ENCODE measurements around the gene SLC8A1.

Gene SLC8A1

GRCh38 chr2:40367032-40367431 is 84.9 kb downstream of the SLC8A1 start:
- peak; percentile 5; the same call in 1 of the 2 replicates for TF ChIP-seq CTCF (IDR thresholded peaks at IDR 0.05; ENCODE audit: low read depth, low read length)
- peak; percentile 68 for DNase-seq
- Histone ChIP-seq H3K27me3 (ENCODE audit: insufficient read depth, low read depth, severe bottlenecking) (no peaks in the 10 kb centered on the region), H3K9me3 (ENCODE audit: severe bottlenecking) (no peaks in the 10 kb centered on the region), H3K36me3 (no peaks in the 10 kb centered on the region), H3K27ac (peak overlapping the region; percentile 65), H3K4me3 (ENCODE audit: low read depth, low read length) (no peak overlapping the region)

GRCh38 chr2:40364151-40364874 is 87.6 kb downstream of the SLC8A1 start:
- Histone ChIP-seq H3K9me3 (ENCODE audit: severe bottlenecking) (no peaks in the 10 kb centered on the region), H3K4me3 (ENCODE audit: low read depth, low read length) (no peak overlapping the region), H3K27me3 (ENCODE audit: insufficient read depth, low read depth, severe bottlenecking) (no peaks in the 10 kb centered on the region), H3K27ac (peak overlapping the region; percentile 27; the same call in 1 of the 2 replicates), H3K36me3 (no peaks in the 10 kb centered on the region)
- no peak for DNase-seq
- no peak for TF ChIP-seq CTCF (IDR thresholded peaks at IDR 0.05; ENCODE audit: low read depth, low read length)

GRCh38 chr2:40363631-40364030 is 88.3 kb downstream of the SLC8A1 start:
- no peak for DNase-seq
- H3K4me3 ChIP-seq (ENCODE audit: low read depth, low read length) = no peak overlapping the region
- H3K9me3 ChIP-seq (ENCODE audit: severe bottlenecking) = no peaks in the 10 kb centered on the region
- TF ChIP-seq CTCF (IDR thresholded peaks at IDR 0.05; ENCODE audit: low read depth, low read length) = no peak
- H3K27ac ChIP-seq = no peak overlapping the region
- no peaks in the 10 kb centered on the region for H3K36me3 ChIP-seq
- H3K27me3 ChIP-seq (ENCODE audit: insufficient read depth, low read depth, severe bottlenecking) = no peaks in the 10 kb centered on the region

GRCh38 chr2:40363231-40363630 is 88.7 kb downstream of the SLC8A1 start:
- no peak overlapping the region for H3K4me3 ChIP-seq (ENCODE audit: low read depth, low read length)
- no peak overlapping the region for H3K27ac ChIP-seq
- no peaks in the 10 kb centered on the region for H3K9me3 ChIP-seq (ENCODE audit: severe bottlenecking)
- no peak for DNase-seq
- H3K36me3 ChIP-seq = no peaks in the 10 kb centered on the region
- no peaks in the 10 kb centered on the region for H3K27me3 ChIP-seq (ENCODE audit: insufficient read depth, low read depth, severe bottlenecking)
- no peak for TF ChIP-seq CTCF (IDR thresholded peaks at IDR 0.05; ENCODE audit: low read depth, low read length)

- no peak for DNase-seq
- no peak for TF ChIP-seq CTCF (IDR thresholded peaks at IDR 0.05; ENCODE audit: low read depth, low read length)
- Histone ChIP-seq H3K27me3 (ENCODE audit: insufficient read depth, low read depth, severe bottlenecking) (no peaks in the 10 kb centered on the region), H3K9me3 (ENCODE audit: severe bottlenecking) (no peaks in the 10 kb centered on the region), H3K36me3 (no peaks in the 10 kb centered on the region), H3K27ac (no peak overlapping the region), H3K4me3 (ENCODE audit: low read depth, low read length) (no peak overlapping the region)
Measured at GRCh38 chr2:40361478-40361877, 90.4 kb downstream of the SLC8A1 start.

- Histone ChIP-seq H3K9me3 (ENCODE audit: severe bottlenecking) (no peaks in the 10 kb centered on the region), H3K4me3 (ENCODE audit: low read depth, low read length) (no peak overlapping the region), H3K27ac (no peak overlapping the region), H3K36me3 (no peaks in the 10 kb centered on the region), H3K27me3 (ENCODE audit: insufficient read depth, low read depth, severe bottlenecking) (no peaks in the 10 kb centered on the region)
- no peak for DNase-seq
- no peak for TF ChIP-seq CTCF (IDR thresholded peaks at IDR 0.05; ENCODE audit: low read depth, low read length)
Measured at GRCh38 chr2:40360652-40361051, 91.2 kb downstream of the SLC8A1 start.
